ENCODE measurements around the gene NISCH.

Gene NISCH

GRCh38 chr3:52435246-52436101, 19.9 kb upstream of the NISCH start:
- DNase-seq, result no peak

GRCh38 chr3:52436500-52437149, 18.8 kb upstream of the NISCH start:
- DNase-seq, result no peak

GRCh38 chr3:52437326-52438103, 17.9 kb upstream of the NISCH start:
- no peak for DNase-seq

GRCh38 chr3:52438104-52438376, 17.4 kb upstream of the NISCH start:
- DNase-seq, result no peak

- no peak for DNase-seq
Measured at GRCh38 chr3:52438579-52439425, 16.6 kb upstream of the NISCH start.

- no peak for DNase-seq
Measured at GRCh38 chr3:52439426-52440248, 15.8 kb upstream of the NISCH start.

- DNase-seq, result no peak
Measured at GRCh38 chr3:52440249-52440551, 15.2 kb upstream of the NISCH start.

GRCh38 chr3:52440671-52441070, 14.7 kb upstream of the NISCH start:
- no peak for DNase-seq

GRCh38 chr3:52441091-52441771, 14.2 kb upstream of the NISCH start:
- DNase-seq, result no peak

- no peak for DNase-seq
Measured at GRCh38 chr3:52441772-52442332, 13.6 kb upstream of the NISCH start.

GRCh38 chr3:52442409-52443267, 12.8 kb upstream of the NISCH start:
- DNase-seq, result no peak

- DNase-seq, result no peak
Measured at GRCh38 chr3:52443268-52443610, 12.2 kb upstream of the NISCH start.

GRCh38 chr3:52443791-52444687, 11.4 kb upstream of the NISCH start:
- no peak for DNase-seq

- DNase-seq, result peak in 3 of 56 donors; percentile 8 to 19 (median 15)
Measured at GRCh38 chr3:52444860-52445793, 10.3 kb upstream of the NISCH start, which contains the start of gene SEMA3G. Gene SEMA3G (minus strand): TSS chr3:52445103. CDS start chr3:52445027, 76 bp downstream.

- DNase-seq, result no peak
Measured at GRCh38 chr3:52446042-52446441, 9.4 kb upstream of the NISCH start.

All from amygdala (tissue), 56 donors.